HG03175 (cell line): ENCODE results near the gene PLEKHF1.
"Not testable (repeated sequence)": the region's sequence is repeated elsewhere in the genome, so short reads cannot be mapped to it uniquely, and the experiment has no call there.

Experiments
- ATAC-seq: cut with Tn5 transposase; IDR thresholded peaks from one replicate; pipeline ENCODE4 v1.9.1; 2021; ENCODE audit warnings: mild to moderate bottlenecking, moderate library complexity; ENCODE audit not compliant: unreplicated experiment

Gene PLEKHF1, protein sequence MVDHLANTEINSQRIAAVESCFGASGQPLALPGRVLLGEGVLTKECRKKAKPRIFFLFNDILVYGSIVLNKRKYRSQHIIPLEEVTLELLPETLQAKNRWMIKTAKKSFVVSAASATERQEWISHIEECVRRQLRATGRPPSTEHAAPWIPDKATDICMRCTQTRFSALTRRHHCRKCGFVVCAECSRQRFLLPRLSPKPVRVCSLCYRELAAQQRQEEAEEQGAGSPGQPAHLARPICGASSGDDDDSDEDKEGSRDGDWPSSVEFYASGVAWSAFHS

DNA sequence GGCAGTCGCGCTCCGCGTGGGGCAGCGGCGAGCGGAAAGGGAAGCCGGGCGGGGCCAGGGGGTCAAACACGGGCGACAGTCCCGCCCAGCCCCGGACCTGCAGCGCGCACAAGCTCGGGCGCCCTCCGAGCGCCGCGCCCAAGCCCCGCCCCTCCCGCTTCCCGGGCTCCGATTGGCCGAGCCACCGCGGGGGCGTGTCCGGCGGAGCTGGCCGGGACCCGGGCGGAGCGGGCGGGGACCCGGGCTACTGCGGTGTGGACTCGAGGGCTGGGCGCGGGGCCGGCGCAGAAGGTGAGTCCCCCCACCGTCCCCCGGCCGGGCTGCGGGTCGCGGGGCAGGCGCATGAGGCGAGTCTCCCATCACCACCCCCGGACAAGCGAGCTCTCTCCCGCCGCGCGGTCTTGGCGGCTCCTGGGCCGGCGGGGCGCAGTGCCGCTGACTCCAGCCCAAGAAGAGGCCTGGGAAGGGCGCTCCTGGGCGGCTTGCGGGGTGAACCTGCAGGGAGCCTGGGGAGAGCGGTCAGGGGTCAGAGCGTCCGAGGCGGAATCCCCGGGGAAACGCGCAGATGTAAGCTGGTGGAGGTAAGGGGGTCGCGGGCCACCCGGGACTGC lies at the start of gene PLEKHF1:
PLEKHF1 (plus strand) TSS at position 247 of the 611 bp plus-strand sequence. CDS start 8,379 bp downstream, outside the sequence.
- peak; percentile 88 for ATAC-seq

GRCh38 chr19:29615891-29616425 lies 49.3 kb upstream of the PLEKHF1 start:
- ATAC-seq, result no peak

DNA sequence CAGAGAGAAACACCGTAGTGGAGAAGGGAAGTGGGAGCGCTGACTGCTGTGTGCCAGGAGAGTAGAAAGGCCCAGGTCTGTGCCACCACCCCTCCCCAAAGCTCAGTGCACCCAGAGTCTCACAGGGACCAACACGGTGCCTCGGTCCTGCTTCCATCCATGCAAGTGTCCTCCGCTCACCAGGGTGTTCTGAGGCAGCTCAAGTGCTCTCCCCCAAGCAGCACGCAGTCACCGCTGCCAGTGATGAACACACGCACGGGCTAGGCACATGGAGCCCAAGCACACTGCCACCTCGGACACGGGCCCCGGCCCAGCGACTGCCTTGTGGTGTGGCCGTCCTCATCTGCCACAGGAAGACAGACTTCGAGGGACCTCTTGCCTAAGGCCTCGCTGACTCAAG lies 48.7 kb upstream of the PLEKHF1 start:
- no peak for ATAC-seq

DNA sequence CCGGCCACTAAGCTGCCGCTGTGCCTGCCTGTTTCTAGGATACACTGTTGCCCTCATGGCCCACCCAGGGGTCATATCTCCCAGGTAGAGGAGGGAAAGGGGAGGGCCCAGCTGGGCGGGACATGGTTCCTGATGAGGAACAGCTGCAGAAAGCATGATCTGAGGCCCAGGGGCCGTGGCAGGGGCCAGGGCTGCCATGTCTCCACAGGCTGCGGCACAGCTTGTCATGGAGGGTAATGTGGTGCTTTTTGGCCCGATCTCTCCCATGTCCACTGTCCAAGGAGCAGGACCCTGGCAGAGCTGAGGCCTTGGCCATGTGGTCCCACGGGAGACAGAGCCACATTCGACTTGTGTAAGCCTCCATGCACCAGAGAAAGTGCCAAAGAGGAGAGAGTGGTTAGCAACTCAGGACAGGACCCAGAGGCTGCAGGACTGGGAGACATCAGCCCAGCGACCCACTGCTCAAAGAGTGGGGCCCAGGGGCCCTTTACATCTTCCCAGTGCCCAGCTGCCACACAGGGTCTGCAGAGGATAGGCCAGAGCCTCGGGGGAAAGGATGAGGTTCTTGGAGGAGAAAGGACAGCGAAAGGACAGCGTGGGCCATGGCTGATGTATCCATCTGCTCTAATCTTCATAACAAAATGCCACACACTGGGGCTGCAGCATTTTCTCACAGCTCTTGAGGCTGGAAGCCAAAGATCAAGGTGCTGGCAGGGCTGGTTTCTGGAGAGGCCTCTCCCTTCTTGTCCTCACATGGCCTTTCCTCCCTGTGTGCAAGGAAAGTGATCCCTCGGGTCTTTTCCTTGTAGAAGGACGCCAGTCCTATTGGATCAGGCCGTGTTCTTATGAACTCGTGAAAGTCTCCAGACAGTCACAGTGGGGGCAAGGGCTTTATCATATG lies 47.6 kb upstream of the PLEKHF1 start:
- ATAC-seq, result no peak

GRCh38 chr19:29618434-29618833 lies 46.8 kb upstream of the PLEKHF1 start:
- ATAC-seq, result no peak

DNA sequence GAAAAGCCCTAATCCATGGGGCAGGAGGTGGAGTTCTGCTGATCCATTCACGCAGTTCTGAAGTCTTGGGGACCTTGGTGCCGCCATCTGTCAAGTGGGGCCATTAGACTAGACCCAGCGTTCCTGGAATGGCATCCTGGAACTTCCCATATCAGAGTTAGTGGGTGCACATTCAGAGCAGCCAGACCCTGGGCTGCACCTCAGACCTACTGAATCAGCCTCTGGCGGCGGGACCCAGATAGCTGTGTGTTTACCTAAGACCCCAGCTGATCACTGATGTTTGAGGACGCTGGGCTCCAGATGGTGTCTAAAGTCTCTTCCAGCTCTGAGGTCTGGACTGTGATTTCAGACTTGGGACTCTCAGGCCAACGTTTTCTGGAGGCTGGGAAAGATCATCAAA lies 46.4 kb upstream of the PLEKHF1 start:
- ATAC-seq, result no peak

DNA sequence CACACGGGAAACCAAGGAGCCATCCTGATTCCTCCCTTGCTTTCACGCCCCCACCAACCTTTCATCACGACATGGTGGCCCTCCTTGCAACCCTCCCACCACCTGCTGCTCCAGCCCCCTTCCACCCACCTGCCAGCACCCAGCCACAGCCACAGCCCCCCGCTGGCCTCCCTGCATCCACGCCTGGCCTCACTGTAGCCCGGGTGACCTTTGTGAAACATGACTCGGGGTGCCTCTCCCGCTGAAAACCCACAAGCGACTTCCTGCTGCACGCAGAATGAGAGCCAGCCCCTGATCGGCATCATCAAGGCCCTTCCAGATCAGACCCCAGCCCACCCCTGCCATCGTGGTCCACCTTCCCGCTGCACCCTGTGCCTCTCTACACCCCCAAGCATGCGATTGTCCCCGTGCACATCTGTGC lies 44.3 kb upstream of the PLEKHF1 start:
- no peak for ATAC-seq

DNA sequence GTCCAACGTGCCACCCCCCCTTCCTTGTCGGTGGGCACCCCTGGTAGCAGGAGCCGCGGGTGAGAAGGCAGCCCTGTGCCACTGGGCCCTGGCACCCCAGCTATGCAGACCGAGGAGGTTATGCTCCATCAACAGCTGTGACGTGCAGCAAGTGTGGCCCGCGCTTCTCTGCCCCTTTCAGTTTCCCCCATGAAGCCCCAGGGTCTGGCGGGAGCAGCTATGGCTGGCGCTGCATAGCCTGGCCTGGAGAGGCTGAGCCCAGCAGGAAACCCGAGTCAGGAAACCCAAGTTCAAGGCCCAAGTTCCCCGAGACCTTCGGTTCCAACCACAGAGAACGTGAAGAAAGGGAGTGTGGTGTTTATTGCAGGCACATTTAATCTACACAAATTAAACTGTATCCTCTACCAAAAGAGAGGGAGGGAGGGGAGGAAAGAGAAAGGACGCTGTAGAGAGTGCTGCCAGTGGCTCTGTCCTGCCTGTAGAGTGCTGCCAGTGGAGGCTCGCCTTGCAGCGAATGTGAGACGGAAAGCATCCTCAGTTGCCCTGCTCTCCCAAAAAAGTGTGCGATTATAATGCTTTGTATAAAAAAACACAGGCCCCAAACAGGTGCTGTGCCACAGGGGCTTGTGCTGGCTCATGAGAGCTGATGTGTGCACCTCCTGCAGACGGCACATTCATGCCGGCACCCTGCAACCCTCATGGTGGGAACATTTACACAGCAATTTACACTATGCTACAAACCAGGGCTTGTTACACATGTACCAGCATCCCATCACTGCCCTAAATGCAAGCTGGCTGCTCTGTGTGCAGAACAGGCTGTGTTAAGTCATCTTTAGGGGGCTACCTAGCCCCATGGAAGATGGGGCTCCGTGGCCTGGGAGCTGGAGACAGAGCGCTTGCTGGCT lies 42.8 kb upstream of the PLEKHF1 start:
- ATAC-seq, result peak; percentile 67

- no peak for ATAC-seq
Observed at GRCh38 chr19:29623726-29624488, 41.4 kb upstream of the PLEKHF1 start.

DNA sequence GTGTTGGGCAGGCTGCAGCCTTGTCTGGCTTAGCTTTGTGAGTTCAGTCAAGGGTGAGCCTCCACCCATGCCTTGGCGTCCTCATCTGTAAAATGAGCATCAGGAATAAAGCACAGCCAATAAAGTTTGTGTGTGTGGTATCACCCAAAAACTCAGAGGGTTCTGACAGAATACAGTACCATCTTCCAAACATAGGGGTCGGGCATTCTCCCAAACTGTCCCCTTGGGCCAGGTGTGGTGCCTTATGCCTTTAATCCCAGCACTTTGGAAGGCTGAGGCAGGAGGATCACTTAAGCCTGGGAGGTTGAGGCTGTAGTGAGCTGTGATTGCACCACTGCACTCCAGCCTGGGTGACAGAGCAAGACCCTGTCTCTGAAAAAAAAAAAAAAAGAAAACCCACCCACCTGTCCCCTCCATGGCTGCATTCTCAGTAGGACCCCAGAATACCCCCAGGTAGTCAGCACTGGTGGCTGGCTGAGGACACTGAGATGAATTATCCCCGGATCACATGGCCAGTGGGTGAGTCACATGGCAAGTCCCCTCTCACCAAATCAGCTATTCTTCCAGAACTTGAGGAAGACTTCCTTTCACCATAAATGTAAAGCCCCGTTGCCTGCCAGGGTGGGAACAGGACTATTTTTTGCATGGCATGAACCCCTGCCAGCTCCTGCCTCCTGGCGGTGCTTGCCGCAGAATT lies 40.6 kb upstream of the PLEKHF1 start:
- no peak for ATAC-seq

GRCh38 chr19:29625186-29625651 lies 40.0 kb upstream of the PLEKHF1 start:
- ATAC-seq, result no peak

DNA sequence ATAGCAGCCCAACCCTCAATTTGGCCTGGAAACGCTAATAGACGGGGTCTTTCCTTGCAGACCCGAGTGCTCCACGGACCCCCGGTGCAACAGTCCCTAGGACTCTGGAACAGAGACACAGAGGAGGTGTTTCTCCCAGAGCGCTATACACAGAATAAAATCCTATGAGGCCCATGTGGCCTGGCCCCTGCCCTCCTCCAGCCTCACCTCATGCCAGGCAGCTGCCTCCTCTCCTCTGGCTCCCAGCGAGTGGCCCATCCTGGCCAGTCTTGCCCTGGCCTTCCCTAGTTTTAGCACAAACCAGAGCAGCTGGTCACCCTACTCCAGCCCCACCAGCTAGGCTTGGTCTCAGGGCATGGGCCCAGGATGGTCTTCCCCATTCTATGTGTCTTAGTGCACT lies 38.9 kb upstream of the PLEKHF1 start:
- ATAC-seq, result no peak

DNA sequence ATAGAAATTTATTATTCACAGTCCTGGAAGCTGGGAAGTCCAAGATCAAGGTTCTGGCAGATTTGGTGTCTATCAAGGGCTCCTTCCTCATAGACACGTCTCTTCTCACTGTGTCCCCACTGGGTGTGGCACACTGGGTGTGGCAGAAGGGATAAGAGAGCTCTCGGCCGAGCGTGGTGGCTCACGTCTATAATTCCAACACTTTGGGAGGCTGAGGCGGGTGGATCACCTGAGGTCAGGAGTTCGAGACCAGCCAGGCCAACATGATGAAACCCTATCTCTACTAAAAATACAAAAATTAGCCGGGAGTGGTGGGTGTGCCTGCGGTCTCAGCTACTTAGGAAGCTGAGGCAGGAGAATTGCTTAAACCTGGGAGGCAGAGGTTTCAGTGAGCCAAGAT lies 38.4 kb upstream of the PLEKHF1 start:
- not testable (repeated sequence) for ATAC-seq

GRCh38 chr19:29628661-29629385 lies 36.4 kb upstream of the PLEKHF1 start:
- ATAC-seq, result no peak

DNA sequence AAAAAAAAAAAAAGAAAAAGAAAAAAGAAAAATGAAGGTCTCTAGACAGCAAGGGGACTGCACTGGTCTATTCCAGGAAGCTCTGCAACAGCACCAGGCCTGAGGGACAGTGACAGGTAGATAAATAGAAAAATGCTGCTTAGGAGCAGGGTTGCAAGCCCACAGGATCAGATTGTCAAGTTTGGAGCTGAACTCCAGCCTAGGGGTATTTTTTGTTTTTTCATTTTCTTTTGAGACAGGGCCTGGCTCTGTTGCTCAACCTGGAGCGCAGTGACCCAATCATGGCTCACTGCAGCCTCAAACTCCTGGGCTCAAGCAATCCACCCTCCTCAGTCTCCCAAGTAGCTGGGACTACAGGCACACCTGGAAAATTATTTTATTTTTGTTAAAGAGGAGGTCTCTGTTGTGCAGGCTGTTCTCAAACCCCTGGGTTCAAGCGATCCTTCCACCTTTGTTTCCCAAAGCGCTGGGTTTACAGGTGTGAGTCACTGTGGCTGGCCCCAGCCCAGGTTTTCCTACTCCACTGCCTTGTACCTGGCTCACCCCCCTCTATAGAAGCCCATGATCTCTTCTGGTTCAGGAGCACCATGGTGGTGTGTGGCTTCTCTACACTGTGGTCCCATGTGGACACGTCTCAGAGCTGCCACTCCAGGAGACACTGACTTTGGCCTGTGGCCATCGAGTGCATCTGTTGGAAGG lies 35.3 kb upstream of the PLEKHF1 start:
- no peak for ATAC-seq

DNA sequence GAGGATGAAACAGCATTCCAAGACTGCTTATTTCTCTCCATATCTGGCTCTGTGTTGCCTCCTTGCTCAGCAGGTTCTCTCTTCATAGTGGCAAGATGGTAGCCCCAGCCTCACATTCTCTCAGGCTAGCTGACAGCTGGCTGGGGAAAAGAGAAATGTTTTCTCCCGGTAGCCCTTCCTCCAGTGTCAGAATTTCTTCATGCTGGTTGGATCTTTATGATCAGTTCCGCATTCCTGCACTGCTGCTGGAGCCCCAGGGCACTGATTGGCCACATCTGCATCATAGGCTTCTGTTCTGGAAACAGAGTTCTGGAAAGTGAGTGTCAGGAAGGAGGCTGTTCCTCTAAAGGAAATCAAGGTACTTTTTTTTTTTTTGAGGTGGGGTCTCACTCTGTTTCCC lies 34.6 kb upstream of the PLEKHF1 start:
- ATAC-seq, result no peak

DNA sequence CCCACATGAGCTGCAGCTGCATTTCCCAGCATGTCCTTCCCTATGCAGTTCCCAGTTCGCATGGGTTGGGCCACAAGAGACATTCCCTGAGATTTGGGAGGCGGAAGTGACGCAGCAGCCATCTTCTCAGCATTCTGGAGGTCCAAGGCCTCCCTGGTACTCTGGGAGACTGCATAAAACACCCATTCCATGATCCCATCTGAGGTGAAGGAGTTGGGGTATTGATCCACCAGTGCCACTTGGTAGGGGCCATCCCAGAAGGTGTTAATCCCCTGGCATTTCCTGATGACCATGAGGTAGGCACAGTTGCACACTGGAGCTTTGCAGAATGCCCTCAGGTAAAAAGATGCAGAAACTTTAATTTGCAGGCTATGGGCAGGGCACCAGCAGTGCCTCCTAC lies 33.8 kb upstream of the PLEKHF1 start:
- ATAC-seq, result no peak

- ATAC-seq, result no peak
Observed at GRCh38 chr19:29634002-29634401, 31.3 kb upstream of the PLEKHF1 start.
